BE2C (cell line): ENCODE data around the gene HOMER3.
"Not testable (repeated sequence)": the region's sequence is repeated elsewhere in the genome, so short reads cannot be mapped to it uniquely, and the experiment has no call there.

Experiments
- DNase-seq: peaks from one replicate; pipeline ENCODE4 v3.0.0-alpha.2; 2020
- H3K27me3 ChIP-seq: fragments of 250-450 bp; sonication (Bioruptor Pico); 2 replicates; pipeline ENCODE4 v1.5.1; 2020; ENCODE audit warnings: mild to moderate bottlenecking
- H3K36me3 ChIP-seq: fragments of 250-450 bp; sonication (Bioruptor Pico); 2 replicates; pipeline ENCODE4 v1.5.1; 2020; ENCODE audit warnings: mild to moderate bottlenecking
- H3K4me1 ChIP-seq: fragments of 250-450 bp; sonication (Bioruptor Pico); 2 replicates; pipeline ENCODE4 v1.5.1; 2020
- H3K4me3 ChIP-seq: 2 replicates; pipeline ENCODE4 v1.5.1; 2011; ENCODE audit warnings: low read depth, low read length
- H3K9me3 ChIP-seq: fragments of 250-450 bp; sonication (Bioruptor Pico); 2 replicates; pipeline ENCODE4 v1.5.1; 2020
- TF ChIP-seq, protein P1 (sequence below): IDR thresholded peaks from 2 replicates; pipeline ENCODE4 v1.5.1; 2012; ENCODE audit warnings: mild to moderate bottlenecking, low read depth, low read length

Gene HOMER3

DNA sequence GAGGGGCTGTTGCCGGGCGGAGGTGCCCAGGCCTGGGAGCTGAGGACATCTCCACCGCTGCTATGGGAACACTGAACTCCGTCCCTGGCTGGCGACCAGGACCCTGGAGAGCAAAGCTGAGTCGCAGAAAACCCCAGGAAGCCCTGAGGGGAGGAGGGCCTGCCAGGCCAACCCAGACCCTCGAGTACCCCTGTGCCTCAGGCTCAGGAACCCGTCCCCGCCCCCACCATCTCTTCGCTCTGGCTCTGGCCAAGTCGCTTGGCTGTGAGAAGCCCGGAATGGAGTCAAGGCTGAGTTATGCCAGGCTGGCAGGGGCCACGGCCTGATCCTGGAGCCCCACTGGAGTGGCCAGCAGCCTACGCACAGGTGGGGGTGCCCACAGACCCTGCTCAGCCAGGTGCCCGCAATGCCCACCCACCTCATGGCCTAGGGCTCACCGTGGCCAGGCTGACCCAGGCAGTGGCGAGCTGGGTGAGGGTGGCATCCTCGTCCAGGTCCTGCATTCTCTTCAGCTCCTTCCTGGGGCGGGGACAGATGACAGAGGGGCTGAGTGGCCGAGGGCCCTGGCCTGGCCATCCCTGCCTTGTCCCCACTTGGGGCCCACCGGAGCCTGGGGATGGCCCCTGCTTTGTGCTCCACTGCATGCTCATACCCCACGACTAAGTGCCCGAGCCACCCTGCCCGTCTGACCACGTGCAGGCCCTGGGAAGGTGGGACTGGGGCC is 36.5 kb downstream of the HOMER3 start:
- no peaks in the 10 kb centered on the region for H3K9me3 ChIP-seq
- H3K4me3 ChIP-seq = no peak overlapping the region
- TF ChIP-seq, protein P1, sequence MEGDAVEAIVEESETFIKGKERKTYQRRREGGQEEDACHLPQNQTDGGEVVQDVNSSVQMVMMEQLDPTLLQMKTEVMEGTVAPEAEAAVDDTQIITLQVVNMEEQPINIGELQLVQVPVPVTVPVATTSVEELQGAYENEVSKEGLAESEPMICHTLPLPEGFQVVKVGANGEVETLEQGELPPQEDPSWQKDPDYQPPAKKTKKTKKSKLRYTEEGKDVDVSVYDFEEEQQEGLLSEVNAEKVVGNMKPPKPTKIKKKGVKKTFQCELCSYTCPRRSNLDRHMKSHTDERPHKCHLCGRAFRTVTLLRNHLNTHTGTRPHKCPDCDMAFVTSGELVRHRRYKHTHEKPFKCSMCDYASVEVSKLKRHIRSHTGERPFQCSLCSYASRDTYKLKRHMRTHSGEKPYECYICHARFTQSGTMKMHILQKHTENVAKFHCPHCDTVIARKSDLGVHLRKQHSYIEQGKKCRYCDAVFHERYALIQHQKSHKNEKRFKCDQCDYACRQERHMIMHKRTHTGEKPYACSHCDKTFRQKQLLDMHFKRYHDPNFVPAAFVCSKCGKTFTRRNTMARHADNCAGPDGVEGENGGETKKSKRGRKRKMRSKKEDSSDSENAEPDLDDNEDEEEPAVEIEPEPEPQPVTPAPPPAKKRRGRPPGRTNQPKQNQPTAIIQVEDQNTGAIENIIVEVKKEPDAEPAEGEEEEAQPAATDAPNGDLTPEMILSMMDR = no peak
- H3K27me3 ChIP-seq = no peaks in the 10 kb centered on the region
- peaks cover 10% of the 10 kb centered on the region for H3K36me3 ChIP-seq
- H3K4me1 ChIP-seq = no peaks in the 10 kb centered on the region
- DNase-seq = peak; percentile 26

DNA sequence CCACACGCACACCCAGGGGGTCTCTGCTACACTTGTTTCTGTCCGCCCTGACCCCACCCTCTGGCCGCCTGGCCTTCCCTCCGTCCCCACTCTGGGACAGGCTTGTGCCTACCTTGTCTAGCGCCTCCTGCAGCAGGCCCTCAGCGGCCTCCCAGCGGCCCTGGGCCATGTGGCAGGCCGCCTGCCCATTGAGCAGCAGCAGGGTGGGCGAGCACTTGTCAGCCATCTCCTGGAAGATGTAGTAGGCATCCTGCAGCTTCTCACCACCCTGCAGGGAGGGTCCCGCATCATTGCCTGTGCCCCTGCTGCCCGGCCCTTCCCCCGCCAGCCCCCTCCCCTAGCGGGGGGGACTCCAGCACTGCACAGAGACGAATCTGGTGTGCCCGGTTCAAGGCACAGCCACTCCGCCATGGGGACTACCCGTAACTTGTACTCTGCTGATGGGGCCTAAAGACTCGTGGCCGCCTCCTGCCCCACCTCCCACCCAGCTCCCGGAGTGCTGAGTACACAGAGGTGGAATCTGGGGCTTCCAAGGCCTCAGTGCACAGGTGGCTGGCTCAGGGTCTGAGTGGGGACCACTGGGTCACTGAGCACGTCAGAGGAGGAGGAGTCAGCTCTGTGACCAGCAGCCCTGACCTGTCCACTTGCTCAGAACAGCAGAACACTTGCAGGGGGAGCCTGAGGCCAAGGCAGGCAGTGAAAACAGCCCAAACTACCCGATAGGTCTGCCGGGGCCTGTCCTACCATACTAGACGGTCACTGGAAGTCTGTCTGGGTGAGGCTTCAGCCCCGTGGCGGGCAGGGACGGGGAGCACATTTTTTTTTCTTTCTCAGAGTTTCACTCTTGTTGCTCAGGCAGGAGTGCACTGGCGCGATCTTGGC is 37.6 kb downstream of the HOMER3 start:
- Histone ChIP-seq H3K4me3 (no peak overlapping the region), H3K4me1 (peaks cover 3% of the 10 kb centered on the region; the same call in 1 of the 2 replicates), H3K9me3 (no peaks in the 10 kb centered on the region), H3K36me3 (peaks cover 10% of the 10 kb centered on the region), H3K27me3 (no peaks in the 10 kb centered on the region)
- no peak for DNase-seq
- TF ChIP-seq, protein P1 = no peak

DNA sequence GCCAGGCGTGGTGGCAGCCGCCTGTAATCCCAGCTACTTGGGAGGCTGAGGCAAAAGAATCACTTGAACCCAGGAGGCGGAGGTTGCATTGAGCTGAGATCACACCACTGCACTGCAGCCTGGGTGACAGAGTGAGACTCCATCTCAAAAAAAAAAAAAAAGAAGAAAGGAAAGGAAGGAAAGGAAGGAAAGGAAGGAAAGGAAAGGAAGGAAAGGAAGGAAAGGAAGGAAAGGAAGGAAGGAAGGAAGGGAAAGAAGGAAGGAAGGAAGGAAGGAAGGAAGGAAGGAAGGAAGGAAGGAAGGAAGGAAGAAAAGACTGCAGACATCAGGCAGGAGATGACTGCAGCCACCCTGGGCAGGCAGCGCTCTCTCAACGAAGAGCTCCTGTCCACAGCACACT is 38.5 kb downstream of the HOMER3 start:
- H3K36me3 ChIP-seq, H3K4me1 ChIP-seq, DNase-seq, H3K4me3 ChIP-seq, H3K9me3 ChIP-seq, H3K27me3 ChIP-seq: not testable (repeated sequence)

DNA sequence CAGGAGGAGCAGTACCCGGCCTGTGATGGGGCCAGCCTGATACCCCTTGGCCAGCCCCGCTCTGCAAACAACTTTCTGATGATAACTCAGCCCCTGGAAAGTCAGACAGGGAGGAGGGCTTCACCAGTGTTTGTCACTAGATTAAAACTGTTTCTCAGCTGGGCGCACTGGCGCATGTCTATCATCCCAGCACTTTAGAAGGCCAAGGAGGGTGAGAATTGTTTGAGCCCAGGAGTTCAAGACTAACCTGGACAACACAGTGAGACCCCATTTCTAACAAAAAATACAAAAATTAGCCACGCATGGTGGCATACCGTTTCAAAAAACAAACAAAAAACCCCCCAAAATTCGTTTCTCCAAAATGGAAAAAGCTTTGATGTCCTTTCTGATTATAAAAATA is 39.5 kb downstream of the HOMER3 start:
- Histone ChIP-seq H3K4me3 (no peak overlapping the region), H3K27me3 (no peaks in the 10 kb centered on the region), H3K4me1 (peaks cover 7% of the 10 kb centered on the region), H3K9me3 (no peaks in the 10 kb centered on the region), H3K36me3 (peaks cover 1% of the 10 kb centered on the region)
- no peak for DNase-seq
- TF ChIP-seq, protein P1 = no peak

DNA sequence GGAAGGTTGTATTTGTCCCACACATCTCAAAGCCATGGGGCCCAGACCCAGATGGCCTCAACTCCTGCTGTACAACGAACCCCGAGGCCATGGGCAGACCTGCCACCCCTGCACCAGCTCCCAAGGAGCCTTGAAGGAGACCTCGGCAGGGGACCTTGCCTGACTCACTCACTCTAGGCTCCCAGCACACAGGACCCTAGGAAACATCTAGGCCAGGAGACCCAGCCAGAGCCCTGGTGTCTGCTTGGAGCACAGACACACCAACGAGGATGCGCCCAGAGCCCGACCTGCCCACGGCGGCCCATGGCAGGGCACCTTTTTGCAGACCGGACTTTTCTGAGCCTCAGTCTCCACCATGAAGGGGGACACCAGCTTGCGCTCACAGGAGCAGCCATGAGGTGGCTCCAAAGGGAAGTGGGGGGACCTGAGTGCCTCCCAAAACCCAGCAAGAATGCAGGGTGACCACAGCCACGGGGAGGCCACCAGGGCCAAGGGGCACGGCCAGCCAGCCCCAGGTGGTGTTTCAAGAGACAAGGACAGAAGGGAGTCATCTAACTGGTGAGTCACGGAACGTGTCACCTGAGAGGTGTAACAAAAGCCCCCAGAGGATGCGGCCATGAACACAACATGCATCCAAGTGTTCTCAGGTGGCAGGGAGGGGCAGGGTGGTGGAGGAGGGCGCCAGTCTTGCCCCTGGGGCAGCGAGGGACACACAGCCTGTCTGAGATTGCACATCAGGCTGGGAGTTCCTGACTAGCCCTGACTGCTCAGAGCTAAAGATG is 40.1 kb downstream of the HOMER3 start:
- H3K4me3 ChIP-seq = no peak overlapping the region
- H3K36me3 ChIP-seq = no peaks in the 10 kb centered on the region
- TF ChIP-seq, protein P1 = no peak
- peaks cover 7% of the 10 kb centered on the region for H3K4me1 ChIP-seq
- H3K9me3 ChIP-seq = no peaks in the 10 kb centered on the region
- no peaks in the 10 kb centered on the region for H3K27me3 ChIP-seq
- DNase-seq = peak; percentile 5
